H1 (cell line): ENCODE data around the gene CDH2.

Experiments used
- CHD1 ChIP-seq: IDR thresholded peaks from 2 replicates; pipeline ENCODE4 v1.6.1; 2012; ENCODE audit warnings: low read depth, low read length, improper control_type of control experiment
- CTCF ChIP-seq, 3 experiments: IDR thresholded peaks; 1 replicate in 2 of 3; 2 replicates in 1 of 3; pipeline versions ENCODE4 v1.5.1 to v1.6.1; 2011; ENCODE audit warnings: low read length in 3 of 3, mild to moderate bottlenecking in 3 of 3, inconsistent platforms in 2 of 3, low read depth in 1 of 3, moderate library complexity in 1 of 3; ENCODE audit not compliant: insufficient read depth in 1 of 3; ENCODE audit errors: control extremely low read depth in 1 of 3
- EZH2 ChIP-seq: fragments of 200-600 bp; sonication (generic); IDR thresholded peaks from 2 replicates; pipeline ENCODE4 v1.7.1; 2012; ENCODE audit warnings: low read depth, mild to moderate bottlenecking, moderate library complexity, low read length, inconsistent platforms; ENCODE audit not compliant: severe bottlenecking
- JUN ChIP-seq: IDR thresholded peaks from 2 replicates; pipeline ENCODE4 v1.6.1; 2011; ENCODE audit warnings: low read depth, mild to moderate bottlenecking, improper control_type of control experiment, low read length
- JUND ChIP-seq: IDR thresholded peaks from 2 replicates; pipeline ENCODE4 v1.6.1; 2011; ENCODE audit warnings: mild to moderate bottlenecking, improper control_type of control experiment, low read length
- MAX ChIP-seq: IDR thresholded peaks from 2 replicates; pipeline ENCODE4 v1.6.1; 2012; ENCODE audit warnings: inconsistent platforms
- POLR2A ChIP-seq, 2 experiments: IDR thresholded peaks; 1 replicate in 1 of 2; 2 replicates in 1 of 2; pipeline ENCODE4 v1.6.1; 2011; ENCODE audit warnings: low read depth in 2 of 2, low read length in 2 of 2, mild to moderate bottlenecking in 2 of 2; ENCODE audit errors: control extremely low read depth in 1 of 2
- RAD21 ChIP-seq, 2 experiments: IDR thresholded peaks in 1 of 2; conservative IDR thresholded peaks in 1 of 2; 2 replicates each; pipeline ENCODE4 v1.6.1; 2011; ENCODE audit warnings: low read depth in 2 of 2, low read length in 2 of 2, improper control_type of control experiment in 1 of 2, inconsistent platforms in 1 of 2, mild to moderate bottlenecking in 1 of 2, moderate library complexity in 1 of 2
- RNF2 ChIP-seq: fragments of 200-900, 300-1000 bp; sonication (generic); IDR thresholded peaks from 2 replicates; pipeline ENCODE4 v1.7.1; 2016; ENCODE audit warnings: borderline replicate concordance, low read depth, mild to moderate bottlenecking, antibody characterized with exemption, low read length; ENCODE audit not compliant: poor library complexity, severe bottlenecking; ENCODE audit errors: missing control alignments
- SIN3A ChIP-seq, 2 experiments: IDR thresholded peaks in 1 of 2; conservative IDR thresholded peaks in 1 of 2; 2 replicates each; pipeline ENCODE4 v1.6.1; 2011 to 2012; ENCODE audit warnings: low read length in 2 of 2, improper control_type of control experiment in 1 of 2, low read depth in 1 of 2, mild to moderate bottlenecking in 1 of 2
- SUZ12 ChIP-seq: fragments of 200-600 bp; sonication (generic); IDR thresholded peaks from 2 replicates; pipeline ENCODE4 v1.6.1; 2012; ENCODE audit warnings: mild to moderate bottlenecking, inconsistent platforms, low read length, moderate library complexity, mixed read lengths
- TAF1 ChIP-seq: IDR thresholded peaks from 2 replicates; pipeline ENCODE4 v1.6.1; 2011; ENCODE audit warnings: mild to moderate bottlenecking, low read depth, low read length
- TBP ChIP-seq: IDR thresholded peaks from 2 replicates; pipeline ENCODE4 v1.6.1; 2011; ENCODE audit warnings: low read depth, low read length, improper control_type of control experiment
- YY1 ChIP-seq: IDR thresholded peaks from 2 replicates; pipeline ENCODE4 v1.6.1; 2011; ENCODE audit warnings: low read depth, mild to moderate bottlenecking, low read length

- TF ChIP-seq CHD1 (no peak), SIN3A (conservative IDR thresholded peaks at IDR 0.05 in 1 of 2, IDR thresholded peaks at IDR 0.05 in 1 of 2; ENCODE audit: low read depth in 1 of 2, low read length in 2 of 2) (no peak), CTCF (IDR thresholded peaks at IDR 0.05; ENCODE audit: control extremely low read depth in 1 of 3, insufficient read depth in 1 of 3, low read depth in 1 of 3, low read length in 3 of 3) (no peak), POLR2A (IDR thresholded peaks at IDR 0.05; ENCODE audit: control extremely low read depth in 1 of 2, low read depth in 2 of 2, low read length in 2 of 2) (no peak), EZH2 (no peak), SUZ12 (no peak), JUND (no peak), RNF2 (no peak), TAF1 (no peak), MAX (no peak), TBP (no peak), YY1 (no peak), RAD21 (IDR thresholded peaks at IDR 0.05 in 1 of 2, conservative IDR thresholded peaks at IDR 0.05 in 1 of 2; ENCODE audit: low read depth in 2 of 2, low read length in 2 of 2) (no peak), JUN (no peak)
Observed at GRCh38 chr18:28147674-28148171, 29.2 kb downstream of the CDH2 start.
